Ovary (tissue), 3 donors: ENCODE results near the gene SECTM1.

ENCODE experiments used
- CTCF ChIP-seq, 3 donors: fragments of 450-650 bp in 2 of 3; fragments of 200-600 bp in 1 of 3; IDR thresholded peaks; one replicate each; pipeline versions ENCODE4 v1.5.1 to v1.8.0; 2016 to 2022; ENCODE audit warnings: antibody characterized with exemption in 3 of 3, mild to moderate bottlenecking in 1 of 3
- POLR2A ChIP-seq: fragments of 450-650 bp; IDR thresholded peaks from one replicate; pipeline ENCODE4 v1.6.1; 2017; ENCODE audit warnings: antibody characterized with exemption, mild to moderate bottlenecking, moderate library complexity
- donor health status: DM: no; HTN: no; CAD: no.

GRCh38 chr17:82282239-82283207 lies 51.0 kb downstream of the SECTM1 start:
- TF ChIP-seq CTCF (IDR thresholded peaks at IDR 0.05), result no peak
- no peak for TF ChIP-seq POLR2A
